ENCODE measurements around the gene PDIK1L. TPM values are rescaled to one million over a fixed set of nuclear protein-coding genes. Genes with fewer than 3 reads are reported as not detected.

PDIK1L gene
- total and polyA plus RNA-seq, 2 of the 4 experiments (the other 2 are of a cell fraction) = 1.4 to 3.0 TPM

- BruUV-seq (replicated peaks) = no TSS peak
- no peak for DNase-seq
- H2AK5ac ChIP-seq (ENCODE audit: low read depth, low read length) = no peak overlapping the region
- dilution Hi-C loops (cut with HindIII; ENCODE audit: low sequenced_read_pairs, unreplicated experiment) = no loop called here
- no peak overlapping the region for H4K8ac ChIP-seq (ENCODE audit: low read depth in 2 of 2, low read length in 2 of 2)
- no peaks in the 10 kb centered on the region for H3K4me1 ChIP-seq (ENCODE audit: control insufficient read depth, insufficient read depth, low read length)
- no peak overlapping the region for H2BK15ac ChIP-seq (ENCODE audit: low read depth, low read length)
- no peak overlapping the region for H2AK9ac ChIP-seq (replicated peaks; ENCODE audit: low read depth, low read length, poor library complexity)
- no peaks in the 10 kb centered on the region for H4K20me1 ChIP-seq (ENCODE audit: insufficient read depth, low read length)
- H3K9me1 ChIP-seq (ENCODE audit: insufficient read depth, low read length) = no peaks in the 10 kb centered on the region
- ChIA-PET POLR2A (ENCODE audit: unreplicated experiment) (no interaction called here), CTCF (interaction anchor here (1.0 kb wide), 1 partner anchor 103 kb away, joined by 4 read pairs; no protein-coding TSS in a partner anchor)
- H3K56ac ChIP-seq (ENCODE audit: extremely low read depth, insufficient read depth, low read length) = no peak overlapping the region
- H3K23ac ChIP-seq (ENCODE audit: low read depth, low read length) = no peak overlapping the region
- H2AFZ ChIP-seq (replicated peaks; ENCODE audit: low read length, poor library complexity) = no peak overlapping the region
- H4K91ac ChIP-seq (ENCODE audit: insufficient read depth, low read depth, low read length) = no peak overlapping the region
- H2BK5ac ChIP-seq (ENCODE audit: low read depth, low read length, poor library complexity, severe bottlenecking) = no peak overlapping the region
- H3K9me3 ChIP-seq (ENCODE audit: control insufficient read depth, insufficient read depth, low read length) = no peaks in the 10 kb centered on the region
- no peak overlapping the region for H3K9ac ChIP-seq (ENCODE audit: low read depth, low read length)
- TF ChIP-seq CHD1 (IDR thresholded peaks at IDR 0.05; ENCODE audit: low read depth, low read length) (no peak), RCOR1 (IDR thresholded peaks at IDR 0.05; ENCODE audit: insufficient replicate concordance, low read length) (no peak), NFE2L2 (IDR thresholded peaks at IDR 0.05; ENCODE audit: low read depth, low read length) (no peak), MXI1 (IDR thresholded peaks at IDR 0.05; ENCODE audit: borderline replicate concordance, low read depth, low read length) (no peak), CTCF (conservative IDR thresholded peaks at IDR 0.05; ENCODE audit: low read depth, low read length) (no peak), CEBPB (IDR thresholded peaks at IDR 0.05; ENCODE audit: low read depth, low read length) (no peak), SMC3 (IDR thresholded peaks at IDR 0.05; ENCODE audit: low read depth, low read length) (no peak), MAZ (IDR thresholded peaks at IDR 0.05; ENCODE audit: borderline replicate concordance, low read depth, low read length) (no peak), MAFK (IDR thresholded peaks at IDR 0.05; ENCODE audit: low read depth, low read length) (no peak), RAD21 (IDR thresholded peaks at IDR 0.05; ENCODE audit: low read length) (no peak), FOS (IDR thresholded peaks at IDR 0.05; ENCODE audit: low read depth, low read length) (no peak), RFX5 (IDR thresholded peaks at IDR 0.05; ENCODE audit: low read depth, low read length) (no peak), BHLHE40 (IDR thresholded peaks at IDR 0.05; ENCODE audit: low read depth, low read length) (no peak), POLR2A (IDR thresholded peaks at IDR 0.05; ENCODE audit: low read depth, low read length) (no peak), ELK1 (IDR thresholded peaks at IDR 0.05; ENCODE audit: borderline replicate concordance, low read depth, low read length) (no peak), USF2 (IDR thresholded peaks at IDR 0.05; ENCODE audit: low read depth, low read length) (no peak)
- intact Hi-C loops (cut with micrococcal nuclease) = no loop called here
- H2BK120ac ChIP-seq (ENCODE audit: low read depth, low read length) = no peak overlapping the region
- ATAC-seq (ENCODE audit: low read depth) = no peak
- no CpG with 5 or more reads among the region's 3 CpGs for WGBS, 2 experiments (ENCODE audit: extremely low coverage in 2 of 2, insufficient read length in 1 of 2)
- H2BK20ac ChIP-seq (ENCODE audit: low read depth, low read length) = no peak overlapping the region
- H3K36me3 ChIP-seq (ENCODE audit: control insufficient read depth, insufficient read depth, low read length) = no peaks in the 10 kb centered on the region
- no peak overlapping the region for H3K4ac ChIP-seq (ENCODE audit: low read depth, low read length)
- no peaks in the 10 kb centered on the region; the same call in 1 of the 2 replicates for H3K27me3 ChIP-seq (ENCODE audit: control insufficient read depth, insufficient read depth, low read length)
- H3K79me1 ChIP-seq (ENCODE audit: low read depth in 1 of 2, low read length in 2 of 2) = no peaks in the 10 kb centered on the region
- in situ Hi-C loops (cut with MboI; ENCODE audit: low sequenced_read_pairs) = no loop called here
- no peak overlapping the region for H3K18ac ChIP-seq (ENCODE audit: low read depth, low read length)
- no peak overlapping the region for H4K5ac ChIP-seq (ENCODE audit: low read depth, low read length)
- H3K4me3 ChIP-seq (ENCODE audit: insufficient read depth, low read depth, low read length) = no peak overlapping the region
- no peak overlapping the region for H3K14ac ChIP-seq (replicated peaks; ENCODE audit: low read depth, low read length)
- no peak overlapping the region for H3K27ac ChIP-seq (ENCODE audit: insufficient read depth, low read length)
- no peak overlapping the region for H3K4me2 ChIP-seq (ENCODE audit: low read depth, low read length)
Measured at GRCh38 chr1:26138974-26139558, 27.4 kb downstream of the PDIK1L start.

Measured in IMR-90 (cell line).